Caco-2 (cell line): ENCODE measurements around the gene NOXO1. TPM values are rescaled to one million over a fixed set of nuclear protein-coding genes. Genes with fewer than 3 reads are reported as not detected.

Experiments
- BruUV-seq: library from RNA; stranded (reverse); fragments of 400-500 nt; replicated peaks from 2 replicates; lab custom pipeline; 2021; lab: Mats Ljungman, UMichigan
- CTCF ChIA-PET: fragments of 300-600 bp; sonication (Branson Sonifier 250); formaldehyde crosslinking; loops from one replicate; lab custom pipeline; 2022; ENCODE audit warnings: antibody characterized with exemption; lab: Charles Lee
- POLR2A ChIA-PET: fragments of 300-600 bp; sonication (Branson Sonifier 250); formaldehyde crosslinking; loops from one replicate; lab custom pipeline; 2022; ENCODE audit warnings: antibody characterized with exemption; lab: Charles Lee
- DNase-seq, 2 experiments: peaks; one replicate each; pipeline versions ENCODE4 v3.0.0 to v3.0.0-alpha.2; 2020 to 2022
- H3K27me3 ChIP-seq: replicated peaks from 2 replicates; pipeline ENCODE4 v1.6.0; 2011; ENCODE audit warnings: low read length; ENCODE audit not compliant: control insufficient read depth, insufficient read depth
- H3K36me3 ChIP-seq: 2 replicates; pipeline ENCODE4 v1.5.1; 2011; ENCODE audit warnings: low read length; ENCODE audit not compliant: control insufficient read depth, insufficient read depth
- H3K4me1 ChIP-seq: fragments of 250-450 bp; sonication (Bioruptor Pico); 2 replicates; pipeline ENCODE4 v1.5.1; 2020; ENCODE audit warnings: mild to moderate bottlenecking
- H3K4me3 ChIP-seq: 2 replicates; pipeline ENCODE4 v1.5.1; 2011; ENCODE audit warnings: low read depth, mild to moderate bottlenecking, control low read depth, low read length
- H3K9me3 ChIP-seq: fragments of 250-450 bp; sonication (Bioruptor Pico); 2 replicates; pipeline ENCODE4 v1.5.1; 2020; ENCODE audit warnings: mild to moderate bottlenecking, moderate library complexity
- H3K27ac Mint-ChIP-seq: one replicate; pipeline ENCODE4 v1.8.0; 2022; ENCODE audit warnings: mixed read lengths; ENCODE audit not compliant: unreplicated experiment
- H3K27me3 Mint-ChIP-seq: one replicate; pipeline ENCODE4 v1.8.0; 2022; ENCODE audit warnings: mixed read lengths; ENCODE audit not compliant: insufficient read depth, unreplicated experiment
- H3K36me3 Mint-ChIP-seq: one replicate; pipeline ENCODE4 v1.8.0; 2022; ENCODE audit warnings: mild to moderate bottlenecking, mixed read lengths; ENCODE audit not compliant: insufficient read depth, unreplicated experiment
- H3K4me1 Mint-ChIP-seq: one replicate; pipeline ENCODE4 v1.8.0; 2022; ENCODE audit warnings: low read depth, mixed read lengths; ENCODE audit not compliant: unreplicated experiment
- H3K4me3 Mint-ChIP-seq: one replicate; pipeline ENCODE4 v1.8.0; 2022; ENCODE audit warnings: mild to moderate bottlenecking, moderate library complexity, mixed read lengths; ENCODE audit not compliant: unreplicated experiment
- H3K9me3 Mint-ChIP-seq: one replicate; pipeline ENCODE4 v1.8.0; 2022; ENCODE audit warnings: mixed read lengths; ENCODE audit not compliant: unreplicated experiment
- CTCF ChIP-seq, 2 experiments: fragments of 200-600 bp in 1 of 2; IDR thresholded peaks; 1 replicate in 1 of 2; 2 replicates in 1 of 2; pipeline versions ENCODE4 v1.5.1 to v1.8.0; 2011 to 2022; ENCODE audit warnings: antibody characterized with exemption in 1 of 2, control low read depth in 1 of 2, inconsistent platforms in 1 of 2, low read depth in 1 of 2, low read length in 1 of 2, mild to moderate bottlenecking in 1 of 2, moderate library complexity in 1 of 2; ENCODE audit not compliant: insufficient read depth in 1 of 2, severe bottlenecking in 1 of 2, unreplicated experiment in 1 of 2
- intact Hi-C: fragments of 100-400 bp; cut with micrococcal nuclease; formaldehyde crosslinking; loops from one replicate; pipeline ENCODE4 v1.10.0; 2022; ENCODE audit not compliant: unreplicated experiment
- total RNA-seq: library from RNA; stranded (reverse); gene quantifications from 2 replicates; pipeline ENCODE4 v1.2.3, GENCODE V29; 2022

The NOXO1 gene
- total RNA-seq, 1 experiment from 2014 or later: 1.1 TPM

GRCh38 chr16:1998852-1999801 is 17.9 kb upstream of the NOXO1 start:
- Mint-ChIP-seq H3K9me3 (no peaks in the 10 kb centered on the region), H3K27me3 (no peaks in the 10 kb centered on the region), H3K4me1 (no peaks in the 10 kb centered on the region), H3K36me3 (peaks cover 49% of the 10 kb centered on the region), H3K27ac (no peak overlapping the region), H3K4me3 (no peak overlapping the region)
- no TSS peak for BruUV-seq
- Histone ChIP-seq H3K27me3 (no peaks in the 10 kb centered on the region), H3K4me3 (no peak overlapping the region), H3K9me3 (no peaks in the 10 kb centered on the region), H3K4me1 (no peaks in the 10 kb centered on the region), H3K36me3 (peaks cover 2% of the 10 kb centered on the region; the same call in 1 of the 2 replicates)
- CTCF ChIA-PET: no interaction called here
- POLR2A ChIA-PET: no interaction called here
- no peak for TF ChIP-seq CTCF (IDR thresholded peaks at IDR 0.05; ENCODE audit: insufficient read depth in 1 of 2, low read depth in 1 of 2, low read length in 1 of 2, severe bottlenecking in 1 of 2, unreplicated experiment in 1 of 2)
- intact Hi-C loops: no loop called here
- no peak for DNase-seq

DNA sequence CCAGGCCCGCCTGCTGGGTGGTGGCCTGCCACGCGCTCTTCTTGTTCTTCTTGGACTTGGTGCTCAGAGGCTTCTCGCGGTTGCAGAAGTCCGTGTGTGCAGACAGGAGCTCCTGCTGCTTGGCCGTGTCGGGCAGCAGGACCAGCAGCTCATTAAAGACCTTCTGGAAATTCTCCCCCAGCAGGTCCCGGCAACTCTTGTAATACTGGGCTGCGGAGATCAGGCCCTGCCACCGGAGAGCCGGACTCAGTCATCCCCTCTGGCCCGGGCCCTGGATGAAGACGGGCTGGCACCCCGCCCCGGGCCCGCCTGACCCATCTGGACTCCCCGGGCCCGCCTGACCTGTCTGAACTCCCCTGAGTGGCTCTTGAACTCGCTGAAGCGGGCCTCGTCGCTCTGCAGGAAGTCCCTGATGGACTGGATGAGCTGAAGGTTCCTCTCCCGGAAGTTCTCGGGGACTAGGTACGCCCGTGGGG is 17.1 kb upstream of the NOXO1 start:
- ChIA-PET CTCF (no interaction called here), POLR2A (no interaction called here)
- Mint-ChIP-seq H3K36me3 (peaks cover 49% of the 10 kb centered on the region), H3K27me3 (no peaks in the 10 kb centered on the region), H3K9me3 (no peaks in the 10 kb centered on the region), H3K4me1 (no peaks in the 10 kb centered on the region), H3K4me3 (no peak overlapping the region), H3K27ac (no peak overlapping the region)
- H3K36me3 ChIP-seq: peaks cover 2% of the 10 kb centered on the region; the same call in 1 of the 2 replicates
- no peaks in the 10 kb centered on the region for H3K9me3 ChIP-seq
- BruUV-seq: TSS peak; percentile 15
- no peaks in the 10 kb centered on the region for H3K27me3 ChIP-seq
- intact Hi-C loops: no loop called here
- no peak overlapping the region for H3K4me3 ChIP-seq
- TF ChIP-seq CTCF (IDR thresholded peaks at IDR 0.05; ENCODE audit: insufficient read depth in 1 of 2, low read depth in 1 of 2, low read length in 1 of 2, severe bottlenecking in 1 of 2, unreplicated experiment in 1 of 2): no peak
- H3K4me1 ChIP-seq: no peaks in the 10 kb centered on the region
- DNase-seq: no peak

GRCh38 chr16:1997494-1998359 is 16.5 kb upstream of the NOXO1 start:
- TF ChIP-seq CTCF (IDR thresholded peaks at IDR 0.05; ENCODE audit: insufficient read depth in 1 of 2, low read depth in 1 of 2, low read length in 1 of 2, severe bottlenecking in 1 of 2, unreplicated experiment in 1 of 2): no peak
- intact Hi-C loops: no loop called here
- no TSS peak for BruUV-seq
- H3K4me3 Mint-ChIP-seq: no peak overlapping the region
- H3K36me3 Mint-ChIP-seq: peaks cover 49% of the 10 kb centered on the region
- no peak for DNase-seq
- H3K9me3 ChIP-seq: no peaks in the 10 kb centered on the region
- H3K9me3 Mint-ChIP-seq: no peaks in the 10 kb centered on the region
- CTCF ChIA-PET: no interaction called here
- no peaks in the 10 kb centered on the region for H3K27me3 Mint-ChIP-seq
- no peak overlapping the region for H3K27ac Mint-ChIP-seq
- no peaks in the 10 kb centered on the region for H3K4me1 ChIP-seq
- H3K4me1 Mint-ChIP-seq: no peaks in the 10 kb centered on the region
- H3K36me3 ChIP-seq: peaks cover 2% of the 10 kb centered on the region; the same call in 1 of the 2 replicates
- no peaks in the 10 kb centered on the region for H3K27me3 ChIP-seq
- POLR2A ChIA-PET: no interaction called here
- no peak overlapping the region for H3K4me3 ChIP-seq
